Spleen (tissue), 11 donors: ENCODE measurements around the gene TSKU. TPM values are rescaled to one million over a fixed set of nuclear protein-coding genes. Genes with fewer than 3 reads are reported as not detected.

ENCODE experiments used
- DNase-seq: peaks from one replicate; pipeline ENCODE4 v3.0.0-alpha.2; 2020
- H3K27ac ChIP-seq, 8 donors: fragments of 200-600 bp; sonication (generic) in 7 of 8; 1 replicate in 4 of 8; 2 replicates in 4 of 8; pipeline versions ENCODE4 v1.5.0 to v1.8.0; 2016 to 2021; ENCODE audit warnings: inconsistent platforms in 4 of 8, mild to moderate bottlenecking in 4 of 8, moderate library complexity in 1 of 8
- H3K27me3 ChIP-seq, 7 donors: fragments of 200-600 bp; sonication (generic) in 6 of 7; replicated peaks in 1 of 7; 1 replicate in 4 of 7; 2 replicates in 3 of 7; pipeline versions ENCODE4 v1.5.0 to v1.8.0; 2016 to 2021; ENCODE audit warnings: inconsistent platforms in 3 of 7, mild to moderate bottlenecking in 1 of 7
- H3K36me3 ChIP-seq, 6 donors: fragments of 200-600 bp; sonication (generic) in 5 of 6; 1 replicate in 4 of 6; 2 replicates in 2 of 6; pipeline versions ENCODE4 v1.5.0 to v1.8.0; 2016 to 2021; ENCODE audit warnings: inconsistent platforms in 2 of 6
- H3K4me1 ChIP-seq, 6 donors: fragments of 200-600 bp; sonication (generic) in 5 of 6; 1 replicate in 3 of 6; 2 replicates in 3 of 6; pipeline versions ENCODE4 v1.5.0 to v1.8.0; 2016 to 2021; ENCODE audit warnings: inconsistent platforms in 3 of 6
- H3K4me3 ChIP-seq, 8 donors: fragments of 200-600 bp; sonication (generic) in 7 of 8; 1 replicate in 4 of 8; 2 replicates in 4 of 8; pipeline versions ENCODE4 v1.5.0 to v1.8.0; 2016 to 2021; ENCODE audit warnings: inconsistent platforms in 4 of 8, mild to moderate bottlenecking in 4 of 8, moderate library complexity in 2 of 8
- H3K9me3 ChIP-seq, 8 donors: fragments of 200-600 bp; sonication (generic) in 7 of 8; 1 replicate in 4 of 8; 2 replicates in 4 of 8; pipeline versions ENCODE4 v1.5.0 to v1.8.0; 2016 to 2021; ENCODE audit warnings: inconsistent platforms in 4 of 8
- CTCF ChIP-seq, 11 experiments: fragments of 200-600 bp in 7 of 11; fragments of 450-650 bp in 4 of 11; sonication (generic) in 4 of 11; IDR thresholded peaks in 8 of 11; conservative IDR thresholded peaks in 3 of 11; 1 replicate in 7 of 11; 2 replicates in 4 of 11; pipeline versions ENCODE4 v1.4.0 to v1.8.0; 2016 to 2021; ENCODE audit warnings: antibody characterized with exemption in 11 of 11, inconsistent platforms in 4 of 11, mild to moderate bottlenecking in 1 of 11
- POLR2A ChIP-seq, 3 donors: fragments of 450-650 bp; IDR thresholded peaks; one replicate each; pipeline ENCODE4 v1.5.1; 2017; ENCODE audit warnings: antibody characterized with exemption in 3 of 3, mild to moderate bottlenecking in 1 of 3
- POLR2AphosphoS5 ChIP-seq, 3 donors: sonication (generic); formaldehyde crosslinking; IDR thresholded peaks; one replicate each; pipeline ENCODE4 v1.5.1; 2017; ENCODE audit warnings: antibody characterized with exemption in 3 of 3
- WGBS, 5 donors: extraction: QIAGEN DNeasy Blood & Tissue Kit in 3 of 5; methylation state at CpG; one replicate each; pipeline versions ENCODE4 v1.1.5 to v1.1.7; 2013 to 2018; 5-methylcytosine and 5-hydroxymethylcytosine counted together
- intact Hi-C: fragments of 100-400 bp; cut with DNase I; formaldehyde crosslinking; loops from one replicate; pipeline ENCODE4 v1.15.0; 2023; ENCODE audit warnings: low total_unique reads
- polyA plus RNA-seq, 3 donors: library from polyadenylated mRNA; stranded (reverse); fragments of 200-250 nt; gene quantifications; one replicate each; pipeline ENCODE4 v1.2.1, GENCODE V29; 2013
- total RNA-seq, 7 donors: library from RNA; depleted of rRNA in 3 of 7; stranded (reverse); fragments of >200 nt in 3 of 7; fragmentation: NEBNext Ultra II Directional in 4 of 7; extraction: Animal tissue kit (Norgen Biotek cat#: 25700) in 4 of 7; gene quantifications; one replicate each; pipeline versions ENCODE4 v1.1.0 to v1.2.1, GENCODE V29; 2016 to 2021
- donor health status: healthy with polysubstance abuse.
- donor health status: DM: no; HTN: no; CAD: no; lungs with moderate emphysema.
- donor health status: DM: no; HTN: no; CAD: no.
- donor health status: Bipolar disorder and iron deficiency.
- donor health status: healthy.
- donor health status: DM: no; HTN: no; CAD: no.
- donor health status: DM: yes; HTN: yes; CAD: no.

Gene TSKU
- total and polyA plus RNA-seq, 10 donors = 1.1 to 18.6 (median 11.4) TPM

GRCh38 chr11:76735841-76736240 lies 47.3 kb upstream of the TSKU start:
- no peak for TF ChIP-seq POLR2A (IDR thresholded peaks at IDR 0.05)
- TF ChIP-seq POLR2AphosphoS5 (IDR thresholded peaks at IDR 0.05) = no peak
- TF ChIP-seq CTCF (IDR thresholded peaks at IDR 0.05 in 8 of 11, conservative IDR thresholded peaks at IDR 0.05 in 3 of 11) = no peak
- Histone ChIP-seq H3K9me3 (no peaks in the 10 kb centered on the region), H3K27ac (no peak overlapping the region), H3K27me3 (no peaks in the 10 kb centered on the region), H3K36me3 (no peaks in the 10 kb centered on the region), H3K4me1 (peaks cover 0 to 31% (median 13%) of the 10 kb centered on the region in 6 donors), H3K4me3 (no peak overlapping the region)
- no peak for DNase-seq
- WGBS, 5 donors = 89 to 95% (median 92%) methylated on average over 13 of the region's 13 CpGs
- intact Hi-C loops = loop anchor here (2.0 to 10.0 kb wide), 2 partner anchors 63 to 179 kb away; no protein-coding TSS in a partner anchor

- H3K4me1 ChIP-seq = peaks cover 0 to 34% (median 13%) of the 10 kb centered on the region in 6 donors
- no peaks in the 10 kb centered on the region for H3K36me3 ChIP-seq
- no peak overlapping the region for H3K27ac ChIP-seq
- no peak overlapping the region for H3K4me3 ChIP-seq
- no peaks in the 10 kb centered on the region for H3K27me3 ChIP-seq
- H3K9me3 ChIP-seq = no peaks in the 10 kb centered on the region
- 86 to 91% (median 88%) methylated on average over 4 of the region's 4 CpGs for WGBS, 5 donors
- intact Hi-C loops = loop anchor here (10.0 kb wide), 1 partner anchor 179 kb away; no protein-coding TSS in a partner anchor
- TF ChIP-seq CTCF (IDR thresholded peaks at IDR 0.05 in 8 of 11, conservative IDR thresholded peaks at IDR 0.05 in 3 of 11) (no peak), POLR2A (IDR thresholded peaks at IDR 0.05) (no peak), POLR2AphosphoS5 (IDR thresholded peaks at IDR 0.05) (no peak)
- DNase-seq = no peak
Measured at GRCh38 chr11:76736266-76736665, 46.9 kb upstream of the TSKU start.

- Histone ChIP-seq H3K4me3 (no peak overlapping the region), H3K27ac (no peak overlapping the region), H3K36me3 (no peaks in the 10 kb centered on the region), H3K27me3 (no peaks in the 10 kb centered on the region), H3K4me1 (peaks cover 0 to 38% (median 13%) of the 10 kb centered on the region in 6 donors), H3K9me3 (no peaks in the 10 kb centered on the region)
- no peak for TF ChIP-seq POLR2A (IDR thresholded peaks at IDR 0.05)
- no peak for TF ChIP-seq POLR2AphosphoS5 (IDR thresholded peaks at IDR 0.05)
- no peak for DNase-seq
- intact Hi-C loops = loop anchor here (10.0 kb wide), 1 partner anchor 178 kb away; no protein-coding TSS in a partner anchor
- 88 to 93% (median 90%) methylated on average over 11 to 12 of the region's 12 CpGs for WGBS, 5 donors
Measured at GRCh38 chr11:76736773-76737495, 46.2 kb upstream of the TSKU start.

- H3K27ac ChIP-seq = no peak overlapping the region
- H3K9me3 ChIP-seq = no peaks in the 10 kb centered on the region
- TF ChIP-seq POLR2A (IDR thresholded peaks at IDR 0.05) (no peak), POLR2AphosphoS5 (IDR thresholded peaks at IDR 0.05) (no peak), CTCF (IDR thresholded peaks at IDR 0.05 in 8 of 11, conservative IDR thresholded peaks at IDR 0.05 in 3 of 11) (no peak)
- WGBS, 5 donors = 77 to 87% (median 82%) methylated on average over 8 of the region's 8 CpGs
- no peaks in the 10 kb centered on the region for H3K27me3 ChIP-seq
- H3K4me1 ChIP-seq = peaks cover 0 to 38% (median 13%) of the 10 kb centered on the region in 6 donors
- intact Hi-C loops = loop anchor here (10.0 kb wide), 1 partner anchor 176 kb away; no protein-coding TSS in a partner anchor
- no peak for DNase-seq
- no peaks in the 10 kb centered on the region for H3K36me3 ChIP-seq
- no peak overlapping the region for H3K4me3 ChIP-seq
Measured at GRCh38 chr11:76738618-76739240, 44.4 kb upstream of the TSKU start.
